HG02852 (cell line): ENCODE measurements around the gene UQCC2.

Experiments used
- ATAC-seq: cut with Tn5 transposase; IDR thresholded peaks from one replicate; pipeline ENCODE4 v1.9.1; 2021; ENCODE audit warnings: mild to moderate bottlenecking, moderate library complexity; ENCODE audit not compliant: unreplicated experiment

The UQCC2 gene

GRCh38 chr6:33658982-33659689, 52.4 kb downstream of the UQCC2 start:
- ATAC-seq: no peak

- no peak for ATAC-seq
Observed at GRCh38 chr6:33656844-33657243, 54.7 kb downstream of the UQCC2 start.

- ATAC-seq: no peak
Observed at GRCh38 chr6:33654831-33655554, 56.5 kb downstream of the UQCC2 start.

- no peak for ATAC-seq
Observed at GRCh38 chr6:33652002-33652401, 59.5 kb downstream of the UQCC2 start.

GRCh38 chr6:33651403-33651802, 60.1 kb downstream of the UQCC2 start:
- ATAC-seq: no peak
